Dendritic cell treated with granulocyte-macrophage colony-stimulating factor and Interleukin-4, amounts not matched to agents 40 ng/mL and 50 ng/mL, for 4 days (primary cell): ENCODE data around the gene ADH1C.
"Not testable (repeated sequence)": the region's sequence is repeated elsewhere in the genome, so short reads cannot be mapped to it uniquely, and the experiment has no call there.

Experiments
- H3K27ac Mint-ChIP-seq: one replicate; pipeline ENCODE4 v1.8.0; 2022; ENCODE audit warnings: mild to moderate bottlenecking, mixed read lengths
- H3K27me3 Mint-ChIP-seq: one replicate; pipeline ENCODE4 v1.8.0; 2022; ENCODE audit warnings: mild to moderate bottlenecking, mixed read lengths
- H3K36me3 Mint-ChIP-seq: one replicate; pipeline ENCODE4 v1.8.0; 2022; ENCODE audit warnings: low read depth, mixed read lengths
- H3K4me1 Mint-ChIP-seq: one replicate; pipeline ENCODE4 v1.8.0; 2022; ENCODE audit warnings: low read depth, mixed read lengths
- H3K4me3 Mint-ChIP-seq: one replicate; pipeline ENCODE4 v1.8.0; 2022; ENCODE audit warnings: mild to moderate bottlenecking, moderate library complexity, mixed read lengths
- H3K9me3 Mint-ChIP-seq: one replicate; pipeline ENCODE4 v1.8.0; 2022; ENCODE audit warnings: mixed read lengths
- intact Hi-C: fragments of 100-400 bp; cut with micrococcal nuclease; formaldehyde crosslinking; loops from one replicate; pipeline ENCODE4 v1.15.0; 2022

The ADH1C gene

DNA sequence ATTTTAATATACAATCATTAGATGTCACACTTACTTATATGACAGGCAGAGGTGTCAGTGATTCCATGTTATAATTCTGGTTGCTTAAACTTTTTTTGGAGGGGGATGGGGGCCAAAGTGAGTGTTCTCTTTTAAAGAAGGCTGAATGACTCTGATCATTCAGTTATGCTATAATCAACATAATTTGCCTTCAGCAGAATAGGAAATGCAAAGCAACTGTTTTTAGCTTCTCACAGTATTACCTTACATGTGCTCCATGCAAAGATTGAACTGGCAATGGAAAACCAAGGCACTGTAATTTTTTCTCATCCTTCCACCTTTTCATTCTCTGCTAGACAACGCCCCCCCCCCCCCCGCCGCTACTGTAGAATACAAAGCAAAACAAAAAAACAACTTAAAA is 13.4 kb downstream of the ADH1C start:
- intact Hi-C loops = no loop called here
- H3K4me3 Mint-ChIP-seq = no peak overlapping the region
- no peaks in the 10 kb centered on the region for H3K36me3 Mint-ChIP-seq
- H3K27ac Mint-ChIP-seq = no peak overlapping the region
- H3K4me1 Mint-ChIP-seq = no peaks in the 10 kb centered on the region
- H3K9me3 Mint-ChIP-seq = no peaks in the 10 kb centered on the region
- H3K27me3 Mint-ChIP-seq = no peaks in the 10 kb centered on the region

DNA sequence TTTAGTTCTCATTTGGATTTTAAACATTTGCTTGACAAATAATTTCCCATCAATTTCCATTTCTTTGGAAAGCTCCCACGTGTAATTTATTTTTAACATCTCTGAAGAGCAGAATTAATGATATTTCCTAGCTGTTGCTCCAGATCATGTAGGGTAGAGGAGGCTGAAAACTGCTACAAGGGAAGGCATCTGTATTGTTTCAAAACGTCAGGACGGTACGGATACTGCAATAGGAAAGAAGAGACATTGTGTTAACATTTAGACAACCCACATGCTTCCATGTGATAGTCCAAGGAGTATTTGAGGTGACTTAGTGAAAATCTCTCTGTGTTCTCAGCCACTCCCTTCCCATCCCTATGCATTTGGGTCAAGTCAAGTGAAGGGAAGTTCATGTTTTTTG is 16.0 kb downstream of the ADH1C start:
- intact Hi-C loops = no loop called here
- no peaks in the 10 kb centered on the region for H3K27me3 Mint-ChIP-seq
- peaks cover 9% of the 10 kb centered on the region for H3K9me3 Mint-ChIP-seq
- H3K27ac Mint-ChIP-seq = no peak overlapping the region
- H3K4me1 Mint-ChIP-seq = no peaks in the 10 kb centered on the region
- no peak overlapping the region for H3K4me3 Mint-ChIP-seq
- H3K36me3 Mint-ChIP-seq = no peaks in the 10 kb centered on the region

DNA sequence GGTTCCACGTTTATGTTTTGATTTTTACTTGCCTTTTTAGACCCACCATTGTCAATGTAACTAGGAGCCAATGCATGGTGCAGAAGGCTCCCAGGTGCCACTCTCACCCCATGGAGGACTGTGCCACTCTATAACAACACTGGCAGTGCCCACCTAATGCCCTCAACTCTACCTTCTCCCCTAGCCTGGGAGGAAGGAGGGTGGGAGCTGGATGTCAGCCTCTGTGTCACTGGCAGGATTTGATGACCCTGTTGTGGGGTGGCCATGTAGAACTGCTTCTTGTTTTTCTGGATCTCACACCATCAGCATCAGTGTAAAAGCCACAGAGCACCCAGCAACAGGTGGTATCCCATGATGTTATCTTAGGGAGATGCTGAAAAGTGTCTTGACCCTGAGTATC is 17.7 kb downstream of the ADH1C start:
- Mint-ChIP-seq H3K36me3 (no peaks in the 10 kb centered on the region), H3K27ac (no peak overlapping the region), H3K9me3 (peaks cover 11% of the 10 kb centered on the region), H3K4me3 (no peak overlapping the region), H3K4me1 (no peaks in the 10 kb centered on the region), H3K27me3 (no peaks in the 10 kb centered on the region)
- intact Hi-C loops = no loop called here

DNA sequence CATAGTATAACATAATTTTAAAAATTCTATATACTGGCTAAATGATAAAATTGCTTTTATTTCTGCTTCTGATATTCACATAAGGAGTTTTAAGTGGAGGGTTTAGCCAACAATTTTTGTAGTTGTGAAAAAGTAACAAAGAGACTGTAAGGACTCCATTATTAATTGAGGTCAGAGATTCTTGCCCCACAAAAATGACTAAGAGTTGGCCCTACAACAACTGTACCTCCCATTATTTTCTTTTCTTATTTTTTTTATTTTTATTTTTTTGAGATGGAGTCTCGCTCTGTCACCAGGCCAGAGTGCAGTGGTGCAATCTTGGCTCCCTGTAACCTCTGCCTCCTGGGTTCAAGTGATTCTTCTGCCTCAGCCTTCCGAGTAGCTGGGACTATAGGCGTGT is 21.9 kb downstream of the ADH1C start:
- no peak overlapping the region for H3K4me3 Mint-ChIP-seq
- no peaks in the 10 kb centered on the region for H3K27me3 Mint-ChIP-seq
- intact Hi-C loops = no loop called here
- H3K27ac Mint-ChIP-seq = no peak overlapping the region
- no peaks in the 10 kb centered on the region for H3K36me3 Mint-ChIP-seq
- H3K4me1 Mint-ChIP-seq = no peaks in the 10 kb centered on the region
- peaks cover 18% of the 10 kb centered on the region for H3K9me3 Mint-ChIP-seq

DNA sequence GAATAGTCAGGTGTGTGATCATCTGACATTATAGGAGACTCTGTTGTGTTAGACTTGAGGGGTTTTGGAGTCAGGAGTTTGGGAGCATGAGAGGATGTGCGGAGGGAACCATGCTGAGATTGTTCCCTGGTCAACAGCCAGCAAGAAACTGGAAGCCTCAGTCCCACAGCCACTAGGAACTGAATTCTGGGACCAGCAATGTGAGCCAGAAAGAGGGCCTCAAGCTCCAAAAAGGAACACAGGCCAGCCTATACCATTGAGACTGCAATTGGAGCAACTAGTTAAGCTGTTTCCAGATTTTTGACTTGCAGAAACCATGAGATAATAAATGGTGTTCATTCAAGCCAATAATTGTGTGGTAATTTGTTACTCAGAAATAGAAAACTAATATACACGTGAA is 22.7 kb downstream of the ADH1C start:
- intact Hi-C loops = no loop called here
- Mint-ChIP-seq H3K4me1 (no peaks in the 10 kb centered on the region), H3K9me3 (peaks cover 18% of the 10 kb centered on the region), H3K4me3 (no peak overlapping the region), H3K36me3 (no peaks in the 10 kb centered on the region), H3K27ac (no peak overlapping the region), H3K27me3 (no peaks in the 10 kb centered on the region)

DNA sequence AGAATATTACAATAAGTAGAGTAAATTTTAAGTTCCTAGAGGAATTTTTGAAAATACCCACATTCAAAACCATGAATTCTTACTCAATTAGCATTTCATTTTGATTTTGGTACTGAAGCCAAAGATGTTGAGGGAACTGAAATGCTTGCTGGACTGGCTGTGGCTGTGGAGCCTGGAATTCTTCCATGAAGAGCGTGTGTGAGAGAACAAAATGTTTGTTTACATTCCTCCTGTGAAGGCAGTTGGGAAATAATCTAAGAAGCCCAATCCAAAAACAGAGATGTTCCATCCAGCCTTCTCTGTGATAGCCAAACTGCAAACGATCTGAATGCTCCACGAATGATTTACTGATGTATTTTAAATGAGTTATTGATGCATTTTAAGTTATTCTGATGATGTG is 27.6 kb downstream of the ADH1C start:
- H3K27ac Mint-ChIP-seq = no peak overlapping the region
- H3K9me3 Mint-ChIP-seq = peaks cover 13% of the 10 kb centered on the region
- no peaks in the 10 kb centered on the region for H3K27me3 Mint-ChIP-seq
- H3K4me1 Mint-ChIP-seq = no peaks in the 10 kb centered on the region
- H3K4me3 Mint-ChIP-seq = no peak overlapping the region
- intact Hi-C loops = no loop called here
- H3K36me3 Mint-ChIP-seq = no peaks in the 10 kb centered on the region

DNA sequence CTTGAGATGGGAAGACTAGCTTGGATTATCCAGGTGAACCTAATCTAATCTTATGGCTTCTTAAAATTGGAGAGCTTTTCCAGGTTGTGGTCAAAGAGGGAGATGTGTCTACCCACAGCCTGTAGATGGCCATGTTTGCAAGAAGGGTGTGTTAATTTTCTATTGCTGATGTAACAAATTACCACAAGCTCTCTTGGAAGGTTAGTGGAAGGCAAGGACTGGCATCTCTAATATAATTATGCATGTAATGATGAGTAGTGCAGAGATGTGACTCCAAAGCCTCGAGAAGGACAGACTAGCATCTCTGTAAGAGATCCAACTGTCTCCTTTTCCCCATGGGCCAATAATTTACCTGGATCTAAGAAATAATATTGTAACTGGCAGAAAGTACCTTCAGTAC is 28.2 kb downstream of the ADH1C start:
- intact Hi-C loops = no loop called here
- H3K9me3 Mint-ChIP-seq = peaks cover 7% of the 10 kb centered on the region
- H3K4me3 Mint-ChIP-seq = no peak overlapping the region
- H3K36me3 Mint-ChIP-seq = no peaks in the 10 kb centered on the region
- H3K27me3 Mint-ChIP-seq = no peaks in the 10 kb centered on the region
- no peaks in the 10 kb centered on the region for H3K4me1 Mint-ChIP-seq
- no peak overlapping the region for H3K27ac Mint-ChIP-seq

DNA sequence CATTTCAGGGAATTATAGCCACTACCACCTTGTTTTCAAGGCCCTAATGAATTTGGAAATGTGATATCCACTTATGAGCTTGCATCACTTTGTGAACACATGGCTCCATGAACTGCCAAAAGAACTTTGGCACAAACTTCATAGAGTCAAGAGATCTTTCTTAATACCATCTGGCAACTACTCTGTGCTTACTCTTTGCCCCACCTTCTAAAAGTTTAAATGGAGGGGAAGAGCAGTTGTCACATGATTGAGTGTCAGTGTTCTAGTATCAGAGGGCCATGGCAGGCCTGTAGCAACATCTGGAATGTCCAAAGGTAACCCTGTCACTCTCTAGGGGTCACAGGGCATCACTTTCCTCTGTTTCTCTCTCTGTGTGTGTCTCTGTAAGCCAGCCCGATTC is 28.8 kb downstream of the ADH1C start:
- H3K4me3 Mint-ChIP-seq = no peak overlapping the region
- no peaks in the 10 kb centered on the region for H3K27me3 Mint-ChIP-seq
- H3K36me3 Mint-ChIP-seq = no peaks in the 10 kb centered on the region
- peaks cover 5% of the 10 kb centered on the region for H3K9me3 Mint-ChIP-seq
- no peak overlapping the region for H3K27ac Mint-ChIP-seq
- H3K4me1 Mint-ChIP-seq = no peaks in the 10 kb centered on the region
- intact Hi-C loops = no loop called here

DNA sequence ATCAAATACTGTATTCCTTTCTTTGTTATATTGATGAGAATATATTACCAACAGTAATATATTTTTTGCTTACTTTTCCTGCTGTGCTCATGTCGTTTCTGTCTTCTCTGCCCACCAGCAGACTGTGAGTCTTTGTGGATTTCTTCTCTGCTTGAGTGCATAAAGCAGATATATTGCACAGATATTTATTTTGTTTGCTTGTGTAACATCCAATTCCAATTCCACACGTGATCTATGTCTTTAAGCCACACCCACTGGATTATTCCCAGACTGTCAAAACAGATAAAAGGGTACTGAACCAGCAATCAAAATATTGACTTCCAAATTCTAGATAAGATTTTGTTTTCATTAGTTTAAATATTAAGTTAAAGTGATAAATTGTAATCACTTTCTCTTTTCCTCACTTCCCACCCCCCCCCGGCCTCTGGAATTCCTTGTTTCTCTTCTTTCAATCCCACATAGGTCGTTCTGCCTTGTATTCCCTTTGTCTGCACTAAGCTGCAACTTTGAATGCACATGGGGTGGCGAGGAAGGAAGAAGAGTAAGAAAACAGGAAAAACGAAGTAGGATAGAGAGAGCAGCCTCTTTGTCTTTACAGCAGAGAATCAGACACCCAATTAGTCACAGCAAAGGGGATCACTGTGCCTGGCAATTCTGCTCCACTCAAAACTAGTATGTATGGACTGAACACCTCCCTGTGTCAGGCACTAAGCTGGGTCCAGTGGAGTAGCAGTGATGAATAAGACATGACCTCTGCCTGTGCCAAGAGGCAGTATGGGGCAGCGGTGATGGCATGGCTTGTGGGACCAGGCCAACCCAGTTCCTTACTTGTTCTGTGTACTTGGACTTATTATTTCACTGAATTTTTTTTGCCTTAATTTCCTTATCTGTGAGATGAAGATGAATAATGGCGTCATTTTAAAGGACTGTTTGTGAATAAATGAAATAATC is 31.0 kb downstream of the ADH1C start, which contains the start of gene ADH1B:
Gene ADH1B (minus strand): TSS at position 161 of the 951 bp plus-strand sequence. CDS start 70 bp downstream, at position 91.
- intact Hi-C loops = no loop called here
- H3K27ac Mint-ChIP-seq = no peak within 1 kb of the TSS
- no peaks in the 10 kb centered on the region for H3K4me1 Mint-ChIP-seq
- peaks cover 5% of the 10 kb centered on the region for H3K9me3 Mint-ChIP-seq
- no peaks in the 10 kb centered on the region for H3K36me3 Mint-ChIP-seq
- no peak within 1 kb of the TSS for H3K4me3 Mint-ChIP-seq
- H3K27me3 Mint-ChIP-seq = no peaks in the 10 kb centered on the region

DNA sequence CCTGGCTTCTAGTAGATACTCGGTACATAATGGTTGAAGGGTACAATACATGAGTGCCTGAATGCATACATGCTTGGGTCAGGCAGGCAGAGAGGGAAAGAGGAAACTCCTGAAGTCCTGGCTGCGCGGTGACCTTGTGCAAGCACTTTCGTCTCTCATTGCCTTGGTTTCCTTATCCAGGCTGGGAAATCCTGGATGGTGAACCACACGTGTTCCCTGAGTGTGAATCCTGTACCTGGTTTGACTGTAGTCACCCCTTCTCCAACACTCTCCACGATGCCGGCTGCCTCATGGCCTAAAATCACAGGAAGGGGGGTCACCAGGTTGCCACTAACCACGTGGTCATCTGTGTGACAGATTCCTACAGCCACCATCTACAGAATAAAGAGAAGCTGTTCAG is 34.7 kb downstream of the ADH1C start:
- intact Hi-C loops, H3K27ac Mint-ChIP-seq, H3K4me1 Mint-ChIP-seq, H3K36me3 Mint-ChIP-seq, H3K4me3 Mint-ChIP-seq, H3K9me3 Mint-ChIP-seq, H3K27me3 Mint-ChIP-seq: not testable (repeated sequence)

DNA sequence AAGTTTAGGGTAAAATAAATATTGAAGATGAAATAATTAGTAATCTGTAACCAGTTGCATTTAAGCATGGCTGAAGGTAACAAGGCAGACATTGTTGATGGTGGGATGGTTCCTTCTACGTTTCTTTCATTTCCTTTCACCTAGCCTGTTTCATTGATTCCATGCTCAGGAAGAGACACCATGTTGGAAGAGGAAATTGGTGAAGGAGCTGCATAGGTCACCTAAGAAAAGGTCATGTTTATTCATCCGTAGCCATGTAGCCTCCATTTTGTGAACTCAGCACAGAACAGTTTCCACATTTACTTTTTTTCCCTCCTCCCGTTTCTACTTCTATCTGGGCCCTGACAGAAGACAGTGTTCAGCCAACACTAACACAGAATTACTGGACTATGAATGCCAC is 35.2 kb downstream of the ADH1C start:
- Mint-ChIP-seq H3K27me3 (no peaks in the 10 kb centered on the region), H3K4me3 (no peak overlapping the region), H3K36me3 (no peaks in the 10 kb centered on the region), H3K27ac (no peak overlapping the region), H3K9me3 (no peaks in the 10 kb centered on the region), H3K4me1 (no peaks in the 10 kb centered on the region)
- intact Hi-C loops = no loop called here

DNA sequence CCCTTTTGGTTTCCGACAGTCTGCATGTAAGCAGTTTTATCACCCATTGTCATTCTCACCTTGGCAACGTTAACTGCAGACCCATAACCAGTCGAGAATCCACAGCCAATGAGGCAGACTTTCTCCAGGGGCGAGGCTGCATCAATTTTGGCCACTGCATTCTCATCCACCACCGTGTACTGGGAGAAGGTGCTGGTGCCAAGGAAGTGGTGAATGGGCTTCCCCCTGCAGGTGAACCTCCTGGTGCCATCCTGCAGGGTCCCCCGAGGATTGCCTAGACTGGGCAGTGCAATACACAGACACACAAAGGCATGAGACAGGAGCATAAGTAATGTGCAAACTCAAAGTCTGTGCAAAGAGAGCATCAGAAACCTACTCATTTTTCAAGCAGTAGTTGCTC is 36.7 kb downstream of the ADH1C start:
- H3K9me3 Mint-ChIP-seq = no peaks in the 10 kb centered on the region
- intact Hi-C loops = no loop called here
- H3K27ac Mint-ChIP-seq = no peak overlapping the region
- H3K4me3 Mint-ChIP-seq = no peak overlapping the region
- H3K36me3 Mint-ChIP-seq = no peaks in the 10 kb centered on the region
- H3K4me1 Mint-ChIP-seq = no peaks in the 10 kb centered on the region
- H3K27me3 Mint-ChIP-seq = no peaks in the 10 kb centered on the region

DNA sequence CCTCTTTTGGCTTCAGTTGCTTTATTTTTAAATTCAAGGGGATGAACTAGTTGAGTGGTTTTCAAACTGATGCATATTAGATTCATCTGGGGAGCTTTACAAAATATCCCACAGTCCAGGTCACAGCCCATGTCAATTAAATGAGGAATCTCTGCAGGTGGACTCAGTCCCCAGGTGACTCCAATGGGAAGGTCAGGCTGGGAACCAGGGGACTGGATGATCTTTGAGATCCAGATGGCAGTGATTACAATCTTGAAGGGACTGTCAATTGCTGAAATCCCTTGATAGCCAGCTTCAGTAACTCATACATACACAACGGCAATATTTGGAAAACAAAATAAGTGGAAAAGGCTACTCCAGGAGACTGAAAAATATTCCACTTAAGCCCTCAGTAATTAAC is 38.3 kb downstream of the ADH1C start:
- no peaks in the 10 kb centered on the region for H3K27me3 Mint-ChIP-seq
- H3K36me3 Mint-ChIP-seq = no peaks in the 10 kb centered on the region
- intact Hi-C loops = no loop called here

DNA sequence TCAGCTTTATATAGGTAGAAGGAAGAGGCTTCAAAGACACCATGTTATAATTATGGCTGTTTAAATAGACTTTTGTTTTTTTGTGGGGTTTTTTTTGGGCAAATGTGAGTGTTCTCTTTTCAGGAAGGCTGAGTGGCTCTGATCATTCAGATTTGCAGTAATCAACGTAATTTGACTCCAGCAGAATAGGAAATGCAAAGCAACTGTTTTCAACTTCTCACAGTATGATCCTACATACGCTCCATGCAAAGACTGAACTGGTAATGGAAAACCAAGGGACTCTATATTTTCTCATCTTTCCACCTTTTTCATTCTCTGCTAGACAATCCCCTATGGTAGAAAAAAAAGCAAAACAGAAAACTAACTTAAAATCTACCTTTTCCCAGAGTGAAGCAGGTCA is 42.2 kb downstream of the ADH1C start:
- Mint-ChIP-seq H3K4me3 (no peak overlapping the region), H3K27ac (no peak overlapping the region), H3K4me1 (no peaks in the 10 kb centered on the region), H3K36me3 (no peaks in the 10 kb centered on the region), H3K9me3 (no peaks in the 10 kb centered on the region), H3K27me3 (no peaks in the 10 kb centered on the region)
- intact Hi-C loops = no loop called here

More for the DNA sequence above, 38.3 kb downstream of the ADH1C start:
- Mint-ChIP-seq H3K4me3 (no peak overlapping the region), H3K9me3 (no peaks in the 10 kb centered on the region), H3K4me1 (no peaks in the 10 kb centered on the region), H3K27ac (no peak overlapping the region)
